GM12875 (cell line): ENCODE data around the gene AHNAK2.

Experiments
- H3K4me3 ChIP-seq: one replicate; pipeline ENCODE4 v1.5.1; 2011; ENCODE audit warnings: low read depth, low read length, control low read depth
- TF ChIP-seq, protein P1 (sequence below): IDR thresholded peaks from 2 replicates; pipeline ENCODE4 v1.5.1; 2011; ENCODE audit warnings: low read depth, mild to moderate bottlenecking, control low read depth, inconsistent platforms, low read length, moderate library complexity, borderline replicate concordance; ENCODE audit not compliant: insufficient read depth

Gene AHNAK2

DNA sequence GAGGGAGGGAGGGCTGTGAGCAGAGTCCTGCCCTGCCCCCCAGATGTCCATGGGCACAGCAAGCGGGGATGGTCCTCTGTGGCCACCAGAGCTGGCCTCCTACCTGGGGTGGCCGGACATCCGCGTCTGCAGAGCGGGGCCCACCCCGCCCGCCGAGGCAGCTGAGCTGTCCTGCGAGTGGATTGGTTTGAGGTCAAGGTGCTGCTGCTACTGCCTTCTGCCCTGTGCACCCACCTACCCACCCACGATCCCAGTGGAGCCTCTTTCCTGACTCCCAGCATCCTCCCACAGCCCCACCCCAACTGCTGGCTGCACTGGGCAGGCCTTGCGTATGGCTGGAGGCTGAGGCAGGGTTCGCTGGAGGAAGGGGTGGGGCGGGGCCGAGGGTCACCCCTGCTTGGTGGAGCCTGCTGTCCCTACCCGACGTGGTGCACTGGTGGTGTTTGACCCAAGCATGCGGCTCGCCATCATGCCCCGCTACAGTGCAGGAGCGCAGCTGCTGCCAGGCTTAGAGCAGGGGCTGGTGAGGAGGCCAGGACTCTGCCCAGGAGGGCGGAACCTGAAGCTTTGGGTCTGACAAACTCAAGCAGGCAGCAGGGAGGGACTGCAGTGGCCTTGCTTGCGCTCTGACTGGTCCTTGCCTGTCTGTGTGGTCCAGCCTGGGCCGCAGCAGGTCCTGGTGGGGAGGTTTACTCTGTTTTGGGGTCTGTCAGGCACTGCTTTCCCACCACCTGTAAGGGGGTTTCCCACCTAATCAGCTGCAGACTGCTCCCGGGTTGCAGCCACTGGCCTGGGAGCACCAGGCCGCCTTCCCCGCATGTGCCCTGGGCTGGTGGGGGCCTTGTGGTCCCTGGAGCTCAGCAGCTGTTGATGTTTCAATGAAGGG, 89.4 kb downstream of the AHNAK2 start:
- TF ChIP-seq, protein P1, sequence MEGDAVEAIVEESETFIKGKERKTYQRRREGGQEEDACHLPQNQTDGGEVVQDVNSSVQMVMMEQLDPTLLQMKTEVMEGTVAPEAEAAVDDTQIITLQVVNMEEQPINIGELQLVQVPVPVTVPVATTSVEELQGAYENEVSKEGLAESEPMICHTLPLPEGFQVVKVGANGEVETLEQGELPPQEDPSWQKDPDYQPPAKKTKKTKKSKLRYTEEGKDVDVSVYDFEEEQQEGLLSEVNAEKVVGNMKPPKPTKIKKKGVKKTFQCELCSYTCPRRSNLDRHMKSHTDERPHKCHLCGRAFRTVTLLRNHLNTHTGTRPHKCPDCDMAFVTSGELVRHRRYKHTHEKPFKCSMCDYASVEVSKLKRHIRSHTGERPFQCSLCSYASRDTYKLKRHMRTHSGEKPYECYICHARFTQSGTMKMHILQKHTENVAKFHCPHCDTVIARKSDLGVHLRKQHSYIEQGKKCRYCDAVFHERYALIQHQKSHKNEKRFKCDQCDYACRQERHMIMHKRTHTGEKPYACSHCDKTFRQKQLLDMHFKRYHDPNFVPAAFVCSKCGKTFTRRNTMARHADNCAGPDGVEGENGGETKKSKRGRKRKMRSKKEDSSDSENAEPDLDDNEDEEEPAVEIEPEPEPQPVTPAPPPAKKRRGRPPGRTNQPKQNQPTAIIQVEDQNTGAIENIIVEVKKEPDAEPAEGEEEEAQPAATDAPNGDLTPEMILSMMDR = no peak
- no peak overlapping the region for H3K4me3 ChIP-seq

DNA sequence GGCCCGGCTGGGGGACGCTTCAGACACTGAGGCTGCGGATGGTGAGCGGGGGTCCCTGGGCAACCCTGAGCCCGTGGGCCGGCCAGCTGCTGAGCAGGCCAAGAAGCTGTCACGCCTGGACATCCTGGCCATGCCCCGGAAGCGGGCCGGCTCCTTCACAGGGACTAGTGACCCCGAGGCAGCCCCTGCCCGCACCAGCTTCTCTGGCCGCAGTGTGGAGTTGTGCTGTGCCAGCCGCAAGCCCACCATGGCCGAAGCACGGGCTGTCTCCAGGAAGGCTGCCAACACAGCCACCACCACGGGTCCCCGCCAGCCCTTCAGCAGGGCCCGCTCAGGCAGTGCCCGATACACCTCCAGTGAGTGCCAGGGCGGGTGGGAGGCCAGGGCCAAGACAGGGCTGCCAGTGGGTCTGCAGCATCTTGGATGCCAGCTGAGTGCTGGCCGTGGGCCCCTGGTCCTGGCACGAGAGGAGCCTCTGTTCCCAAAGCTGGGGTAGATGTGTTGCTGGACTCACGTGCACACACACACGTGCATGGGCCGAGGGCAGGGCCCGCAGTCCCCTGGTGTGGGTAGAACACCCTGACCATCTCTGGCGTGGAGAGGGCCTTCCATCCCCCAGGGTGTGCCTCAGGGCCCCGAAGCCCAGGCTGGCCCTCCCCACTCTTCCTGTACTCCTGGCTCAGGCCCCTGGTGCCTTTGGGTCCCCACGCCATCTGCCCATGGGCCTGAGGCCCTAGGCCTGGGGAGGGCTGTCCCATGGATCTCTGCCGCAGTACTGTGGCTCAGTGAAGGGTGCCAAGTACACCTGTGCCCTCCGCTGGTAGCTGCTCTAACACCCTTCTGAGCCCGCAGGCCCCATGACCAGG, 90.3 kb downstream of the AHNAK2 start:
- no peak overlapping the region for H3K4me3 ChIP-seq
- TF ChIP-seq, protein P1 = no peak
